Esophagus muscularis mucosa (tissue), 3 donors: Measurements from ENCODE around the gene KLHL29.

Source experiments
- POLR2A ChIP-seq: fragments of 450-650 bp; IDR thresholded peaks from one replicate; pipeline ENCODE4 v1.6.1; 2017; ENCODE audit warnings: antibody characterized with exemption, moderate library complexity, mild to moderate bottlenecking, low read depth
- TF ChIP-seq, protein P1 (sequence below), 3 experiments: fragments of 200-600 bp in 2 of 3; fragments of 450-650 bp in 1 of 3; sonication (generic) in 2 of 3; IDR thresholded peaks; one replicate each; pipeline ENCODE4 v1.5.1; 2017 to 2019; ENCODE audit warnings: antibody characterized with exemption in 3 of 3, mild to moderate bottlenecking in 2 of 3, moderate library complexity in 1 of 3

DNA sequence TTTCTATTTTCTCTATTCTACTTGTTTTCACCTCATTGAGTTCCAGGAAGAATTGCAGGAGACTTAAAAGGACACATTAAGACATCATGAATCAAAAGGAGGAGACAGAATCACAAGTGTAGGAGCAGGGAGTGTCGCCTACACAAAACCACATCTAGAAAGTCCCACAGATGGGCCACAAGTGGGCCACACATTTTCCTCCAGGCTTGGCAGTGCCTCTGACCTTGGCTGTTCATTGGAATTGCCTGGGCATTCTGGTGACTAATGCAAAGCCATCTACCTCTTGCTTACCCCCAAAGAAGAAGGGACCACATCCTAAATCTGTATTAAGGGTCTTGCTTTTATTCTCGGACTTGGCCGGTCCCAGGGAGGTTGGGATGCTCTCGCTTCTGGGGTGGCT is 103.6 kb downstream of the KLHL29 start:
- no peak for TF ChIP-seq POLR2A
- TF ChIP-seq, protein P1, sequence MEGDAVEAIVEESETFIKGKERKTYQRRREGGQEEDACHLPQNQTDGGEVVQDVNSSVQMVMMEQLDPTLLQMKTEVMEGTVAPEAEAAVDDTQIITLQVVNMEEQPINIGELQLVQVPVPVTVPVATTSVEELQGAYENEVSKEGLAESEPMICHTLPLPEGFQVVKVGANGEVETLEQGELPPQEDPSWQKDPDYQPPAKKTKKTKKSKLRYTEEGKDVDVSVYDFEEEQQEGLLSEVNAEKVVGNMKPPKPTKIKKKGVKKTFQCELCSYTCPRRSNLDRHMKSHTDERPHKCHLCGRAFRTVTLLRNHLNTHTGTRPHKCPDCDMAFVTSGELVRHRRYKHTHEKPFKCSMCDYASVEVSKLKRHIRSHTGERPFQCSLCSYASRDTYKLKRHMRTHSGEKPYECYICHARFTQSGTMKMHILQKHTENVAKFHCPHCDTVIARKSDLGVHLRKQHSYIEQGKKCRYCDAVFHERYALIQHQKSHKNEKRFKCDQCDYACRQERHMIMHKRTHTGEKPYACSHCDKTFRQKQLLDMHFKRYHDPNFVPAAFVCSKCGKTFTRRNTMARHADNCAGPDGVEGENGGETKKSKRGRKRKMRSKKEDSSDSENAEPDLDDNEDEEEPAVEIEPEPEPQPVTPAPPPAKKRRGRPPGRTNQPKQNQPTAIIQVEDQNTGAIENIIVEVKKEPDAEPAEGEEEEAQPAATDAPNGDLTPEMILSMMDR (IDR thresholded peaks at IDR 0.05): no peak
